ENCODE results near the gene DNAJC5. TPM values are rescaled to one million over a fixed set of nuclear protein-coding genes. Genes with fewer than 3 reads are reported as not detected.

DNAJC5 gene
- total RNA-seq, 2 experiments from 2014 or later: 32.2 to 32.5 TPM

GRCh38 chr20:63934271-63935068, 39.5 kb downstream of the DNAJC5 start:
- H3K27ac Mint-ChIP-seq: no peak overlapping the region
- CTCF ChIA-PET: interaction anchor here (1.0 to 1.5 kb wide), 3 partner anchors 25 to 40 kb away, joined by 4 to 6 read pairs (median 5); no protein-coding TSS in a partner anchor
- peaks cover 34% of the 10 kb centered on the region for H3K36me3 Mint-ChIP-seq (ENCODE audit: low read depth)
- DNase-seq (no peak), ATAC-seq (no peak)
- peak; percentile 35 for TF ChIP-seq CTCF (IDR thresholded peaks at IDR 0.05)
- no peak overlapping the region for H3K4me3 Mint-ChIP-seq
- no peaks in the 10 kb centered on the region for H3K9me3 Mint-ChIP-seq
- no peaks in the 10 kb centered on the region for H3K4me1 Mint-ChIP-seq (ENCODE audit: low read depth)
- POLR2A ChIA-PET: interaction anchor here (0.6 kb wide), 1 partner anchor 28 kb away, joined by 3 read pairs; no protein-coding TSS in a partner anchor
- intact Hi-C loops (cut with micrococcal nuclease): no loop called here
- no peaks in the 10 kb centered on the region for H3K27me3 Mint-ChIP-seq

- POLR2A ChIA-PET: no interaction called here
- no peak for DNase-seq
- Mint-ChIP-seq H3K27ac (no peak overlapping the region), H3K9me3 (no peaks in the 10 kb centered on the region), H3K36me3 (ENCODE audit: low read depth) (peaks cover 30% of the 10 kb centered on the region), H3K4me1 (ENCODE audit: low read depth) (no peaks in the 10 kb centered on the region), H3K4me3 (no peak overlapping the region), H3K27me3 (no peaks in the 10 kb centered on the region)
- no peak for TF ChIP-seq CTCF (IDR thresholded peaks at IDR 0.05)
- intact Hi-C loops (cut with micrococcal nuclease): no loop called here
- no peak for ATAC-seq
- CTCF ChIA-PET: interaction anchor here (1.5 kb wide), 1 partner anchor 39 kb away, joined by 6 read pairs; no protein-coding TSS in a partner anchor
These were observed 40.5 kb downstream of the DNAJC5 start for GRCh38 chr20:63935447-63935846.

DNA sequence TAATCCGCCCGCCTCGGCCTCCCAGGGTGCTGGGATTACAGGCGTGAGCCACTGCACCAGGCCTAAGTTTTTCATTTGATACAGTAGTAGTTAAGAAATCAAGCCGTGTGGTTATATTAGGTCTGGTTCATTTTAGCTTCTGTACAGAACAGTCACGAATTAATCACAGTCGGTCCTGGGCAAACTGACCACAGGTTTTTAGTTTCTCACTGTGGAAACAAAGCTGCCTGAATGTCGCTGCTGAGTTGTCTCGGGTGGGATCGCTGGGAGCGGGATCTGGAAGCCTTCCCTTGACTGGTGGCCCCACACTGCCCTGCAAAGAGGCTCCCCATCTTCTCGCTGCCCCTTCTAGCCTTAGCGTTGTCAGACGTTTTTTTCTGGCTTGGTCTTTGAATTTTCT, 42.7 kb downstream of the DNAJC5 start:
- Mint-ChIP-seq H3K27me3 (no peaks in the 10 kb centered on the region), H3K27ac (no peak overlapping the region), H3K4me1 (ENCODE audit: low read depth) (peaks cover 12% of the 10 kb centered on the region), H3K36me3 (ENCODE audit: low read depth) (peaks cover 17% of the 10 kb centered on the region), H3K4me3 (no peak overlapping the region), H3K9me3 (no peaks in the 10 kb centered on the region)
- POLR2A ChIA-PET: no interaction called here
- DNase-seq (no peak), ATAC-seq (no peak)
- CTCF ChIA-PET: no interaction called here
- intact Hi-C loops (cut with micrococcal nuclease): no loop called here
- no peak for TF ChIP-seq CTCF (IDR thresholded peaks at IDR 0.05)

- H3K27ac Mint-ChIP-seq: no peak overlapping the region
- peaks cover 19% of the 10 kb centered on the region for H3K36me3 Mint-ChIP-seq (ENCODE audit: low read depth)
- DNase-seq (no peak), ATAC-seq (no peak)
- H3K4me3 Mint-ChIP-seq: no peak overlapping the region
- peaks cover 12% of the 10 kb centered on the region for H3K4me1 Mint-ChIP-seq (ENCODE audit: low read depth)
- H3K27me3 Mint-ChIP-seq: no peaks in the 10 kb centered on the region
- TF ChIP-seq CTCF (IDR thresholded peaks at IDR 0.05): no peak
- no peaks in the 10 kb centered on the region for H3K9me3 Mint-ChIP-seq
- POLR2A ChIA-PET: no interaction called here
- CTCF ChIA-PET: interaction anchor here (1.0 to 1.3 kb wide), 2 partner anchors 32 to 35 kb away, joined by 3 read pairs; no protein-coding TSS in a partner anchor
- intact Hi-C loops (cut with micrococcal nuclease): no loop called here
These were observed 44.4 kb downstream of the DNAJC5 start for GRCh38 chr20:63939061-63939935.

Measured in activated CD8-positive, alpha-beta T cell treated with anti-CD3 and anti-CD28 coated beads for 36 hours (primary cell).